GM20431 (cell line): Measurements from ENCODE around the gene TESMIN.

Experiments
- in situ Hi-C: fragments of 300-500 bp; cut with MseI, MboI; formaldehyde crosslinking; loops from one replicate; pipeline ENCODE4 v1.15.0; 2020; ENCODE audit warnings: low sequenced_read_pairs; ENCODE audit not compliant: unreplicated experiment

The TESMIN gene, protein sequence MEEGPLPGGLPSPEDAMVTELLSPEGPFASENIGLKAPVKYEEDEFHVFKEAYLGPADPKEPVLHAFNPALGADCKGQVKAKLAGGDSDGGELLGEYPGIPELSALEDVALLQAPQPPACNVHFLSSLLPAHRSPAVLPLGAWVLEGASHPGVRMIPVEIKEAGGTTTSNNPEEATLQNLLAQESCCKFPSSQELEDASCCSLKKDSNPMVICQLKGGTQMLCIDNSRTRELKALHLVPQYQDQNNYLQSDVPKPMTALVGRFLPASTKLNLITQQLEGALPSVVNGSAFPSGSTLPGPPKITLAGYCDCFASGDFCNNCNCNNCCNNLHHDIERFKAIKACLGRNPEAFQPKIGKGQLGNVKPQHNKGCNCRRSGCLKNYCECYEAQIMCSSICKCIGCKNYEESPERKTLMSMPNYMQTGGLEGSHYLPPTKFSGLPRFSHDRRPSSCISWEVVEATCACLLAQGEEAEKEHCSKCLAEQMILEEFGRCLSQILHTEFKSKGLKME

DNA sequence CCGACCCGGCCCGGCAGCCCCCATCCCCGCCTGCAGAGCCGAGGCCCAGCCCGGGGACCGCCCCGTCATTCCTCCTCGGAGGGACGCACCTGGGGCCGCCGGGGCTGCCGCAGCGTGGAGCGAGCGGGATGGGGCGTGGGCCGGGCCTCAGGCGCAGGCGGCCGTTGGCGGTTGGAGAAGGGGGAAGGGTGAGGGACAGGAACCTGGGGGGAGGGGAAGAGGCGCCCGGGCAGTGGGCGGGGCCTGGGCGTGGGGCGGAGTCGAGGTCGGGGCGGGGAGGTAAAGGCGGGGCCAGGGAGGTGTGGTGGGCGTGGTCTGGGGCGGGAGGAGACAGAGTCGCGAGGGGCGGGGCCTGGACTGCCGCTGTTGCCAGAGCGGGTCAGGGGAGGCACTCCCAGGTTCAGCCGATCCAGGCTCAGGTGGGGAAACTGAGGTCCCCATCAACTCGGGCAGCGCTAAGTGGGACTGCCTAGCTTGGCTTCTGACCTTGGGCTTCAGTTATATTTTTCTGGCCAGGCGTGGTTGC lies at the start of gene TESMIN:
TESMIN (minus strand) TSS at position 190 of the 526 bp plus-strand sequence. CDS start 860 bp downstream, outside the sequence.
- in situ Hi-C loops = no loop called here

DNA sequence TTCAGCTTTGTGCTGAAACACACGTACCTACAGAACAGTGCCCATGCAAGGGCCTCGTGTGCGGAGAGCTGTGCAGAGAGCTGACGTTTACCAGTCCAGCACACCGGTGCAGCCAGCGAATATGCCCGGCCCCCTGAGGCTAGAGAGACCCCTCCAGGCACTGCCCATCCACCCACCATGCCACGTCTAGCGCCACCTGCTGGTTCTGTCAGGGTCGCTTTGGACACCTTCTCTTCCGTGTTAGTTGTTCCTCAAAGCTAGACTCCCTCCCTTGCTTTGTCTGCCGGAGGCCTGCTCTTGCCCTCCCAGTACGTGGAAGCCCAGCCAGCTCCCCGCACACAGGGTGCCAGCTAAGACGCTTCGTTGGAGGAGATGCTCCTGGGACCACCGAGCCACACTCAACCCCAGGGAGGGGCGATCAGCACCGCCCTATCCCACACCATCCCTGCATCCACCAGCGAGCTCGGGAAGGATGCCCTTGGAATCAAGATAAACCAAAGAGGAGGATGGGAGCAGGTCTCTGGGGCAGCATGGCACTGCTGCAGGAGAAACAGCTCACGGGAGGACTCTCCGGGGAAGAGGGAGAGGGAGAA lies 47.0 kb upstream of the TESMIN start:
- in situ Hi-C loops = no loop called here

DNA sequence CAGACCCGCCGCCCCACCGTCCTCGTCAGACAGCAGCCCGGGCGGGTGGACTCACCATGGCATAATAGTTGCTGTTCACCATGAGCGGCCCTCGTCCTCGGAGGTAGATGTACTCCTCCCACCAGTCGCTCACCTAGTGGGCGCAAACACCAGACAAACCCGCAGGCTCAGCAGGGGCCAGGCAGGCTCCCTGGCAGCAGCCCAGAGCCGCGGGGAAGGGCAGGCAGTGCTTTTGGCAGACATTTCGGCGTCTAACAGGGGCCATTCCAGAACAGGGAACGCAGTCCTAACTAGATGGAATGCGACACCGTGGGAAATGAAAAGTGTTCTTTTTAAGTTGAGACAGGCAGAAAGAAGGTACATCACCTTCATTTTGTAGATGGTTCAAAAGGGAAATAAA lies 45.5 kb upstream of the TESMIN start:
- in situ Hi-C loops = no loop called here

DNA sequence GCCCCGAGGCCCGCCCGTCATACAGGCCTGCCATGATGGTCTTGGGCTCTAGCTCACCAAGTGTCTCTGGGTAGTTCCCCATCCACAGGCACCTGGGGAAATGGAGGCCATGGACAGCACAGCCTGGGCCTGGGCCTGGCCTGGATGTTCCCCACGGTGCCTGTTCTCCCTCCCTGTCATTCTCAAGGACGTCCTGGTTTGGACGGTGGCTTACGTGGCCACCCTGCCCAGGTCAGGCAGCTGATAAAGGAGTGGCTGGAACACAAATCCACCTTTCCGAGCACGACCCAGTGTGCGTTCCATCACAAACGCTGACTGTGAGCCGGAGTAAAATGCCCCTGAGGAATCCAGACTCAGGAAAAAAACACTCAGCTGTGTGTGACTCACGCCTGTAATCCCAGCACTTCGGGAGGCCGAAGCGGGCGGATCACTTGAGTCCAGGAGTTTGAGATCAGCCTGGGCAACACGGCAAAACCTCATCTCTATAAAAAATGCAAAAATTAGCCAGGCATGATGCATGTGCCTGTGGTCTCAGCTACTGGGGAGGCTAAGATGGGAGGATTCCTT lies 41.2 kb upstream of the TESMIN start:
- in situ Hi-C loops = no loop called here

DNA sequence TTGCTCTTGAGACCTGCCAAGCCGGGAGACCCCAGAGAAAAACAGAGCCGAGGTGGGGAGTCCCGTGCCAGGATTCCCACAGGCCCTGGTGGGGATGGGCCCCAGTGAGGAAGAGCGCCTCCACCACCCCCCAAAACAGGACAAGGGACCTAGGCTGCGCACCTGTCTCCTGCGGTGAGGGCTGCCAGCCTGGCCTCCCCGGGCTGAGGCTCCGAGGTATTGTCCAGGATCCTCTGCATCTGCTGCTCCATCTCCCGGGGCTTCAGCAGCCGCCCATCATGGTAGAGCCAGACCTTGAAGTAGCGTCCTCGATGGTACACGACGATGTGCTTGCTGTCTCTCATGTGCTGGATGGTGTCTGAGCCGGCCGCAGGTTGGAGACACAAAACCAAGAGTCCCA lies 33.3 kb upstream of the TESMIN start:
- in situ Hi-C loops = no loop called here

DNA sequence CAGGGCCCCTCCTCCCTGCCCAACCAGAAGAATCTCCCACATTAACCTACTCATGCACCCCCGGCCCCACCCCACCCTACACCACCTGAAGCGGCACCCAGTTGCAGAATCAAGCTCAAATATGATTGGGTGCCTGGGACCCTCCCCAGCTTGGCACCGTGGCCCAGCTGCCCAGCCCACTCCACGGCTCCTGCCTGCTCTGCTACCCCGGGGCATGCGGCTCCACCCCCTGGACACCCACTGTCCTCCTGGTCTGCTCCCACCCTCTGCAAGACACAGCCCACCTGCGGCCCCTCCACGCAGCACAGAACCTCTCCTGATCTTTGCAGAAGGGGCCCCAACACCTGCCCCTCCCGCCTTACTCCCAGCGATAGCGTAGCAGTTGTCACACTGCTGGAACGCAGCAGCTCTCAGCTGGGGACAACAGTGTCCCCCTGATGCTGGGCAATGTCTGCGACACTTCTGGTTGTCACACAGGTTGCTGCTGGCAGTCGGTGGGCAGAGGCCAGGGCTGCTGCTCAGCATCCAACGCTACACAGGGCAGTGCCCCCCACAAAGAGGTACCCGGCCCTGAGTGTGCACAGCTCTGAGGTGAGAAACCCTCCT lies 32.0 kb upstream of the TESMIN start:
- in situ Hi-C loops = no loop called here

DNA sequence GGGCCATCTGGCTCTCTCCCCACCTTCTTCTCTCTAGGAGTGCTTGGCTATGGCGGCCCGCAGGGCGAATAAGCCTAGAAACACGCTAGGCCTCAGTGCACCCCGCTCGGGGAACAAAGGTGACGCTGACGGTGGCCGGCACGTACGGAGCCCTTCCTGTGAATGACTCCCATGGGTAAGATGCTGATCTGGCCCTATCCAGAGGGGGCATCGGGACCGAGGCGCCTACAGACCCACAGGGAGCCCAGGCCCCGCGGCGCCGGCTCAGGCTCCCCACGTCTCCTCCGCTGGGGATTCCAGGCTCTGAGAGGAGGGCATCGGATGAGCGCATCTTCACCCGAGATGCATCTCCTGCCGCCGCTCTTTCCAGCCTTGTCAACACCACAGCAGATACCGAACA lies 31.4 kb upstream of the TESMIN start:
- in situ Hi-C loops = no loop called here

DNA sequence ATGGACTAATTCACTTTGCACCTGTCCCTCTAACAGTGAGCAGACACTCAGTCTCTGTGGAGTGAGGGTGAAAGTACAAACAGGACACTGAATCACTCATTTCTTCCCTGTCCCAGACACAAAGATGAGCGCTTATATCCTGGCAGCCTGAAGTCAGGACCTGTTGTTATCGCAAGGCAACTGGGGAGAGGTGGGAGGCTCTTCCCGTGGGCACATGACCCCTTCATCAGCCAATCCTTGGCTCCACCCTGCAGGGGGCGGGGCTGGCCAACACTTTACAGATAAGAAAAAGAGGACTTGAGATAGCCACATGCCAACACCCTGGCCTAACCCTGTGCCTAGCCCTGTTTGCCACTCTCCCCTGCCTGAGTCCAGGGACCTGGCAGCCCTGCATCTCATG lies 29.5 kb upstream of the TESMIN start:
- in situ Hi-C loops = no loop called here

DNA sequence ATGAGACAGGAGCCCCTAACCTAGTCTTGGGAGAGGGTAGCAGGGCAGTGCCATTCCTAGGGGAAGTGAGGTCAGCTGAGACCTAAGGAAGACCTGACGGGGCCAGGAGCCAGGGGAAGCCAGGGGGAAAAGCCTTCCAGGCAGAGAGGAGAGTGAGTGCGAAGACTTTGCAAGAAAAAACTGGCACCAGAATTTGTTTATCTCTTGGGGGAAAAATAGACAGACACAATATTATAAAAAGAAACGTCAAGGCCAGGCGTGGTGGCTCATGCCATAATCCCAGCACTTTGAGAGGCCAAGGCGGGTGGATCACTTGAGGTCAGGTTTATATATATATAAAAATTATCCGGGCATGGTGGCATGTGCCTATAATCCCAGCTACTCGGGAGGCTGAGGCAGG lies 26.9 kb upstream of the TESMIN start:
- in situ Hi-C loops = no loop called here

DNA sequence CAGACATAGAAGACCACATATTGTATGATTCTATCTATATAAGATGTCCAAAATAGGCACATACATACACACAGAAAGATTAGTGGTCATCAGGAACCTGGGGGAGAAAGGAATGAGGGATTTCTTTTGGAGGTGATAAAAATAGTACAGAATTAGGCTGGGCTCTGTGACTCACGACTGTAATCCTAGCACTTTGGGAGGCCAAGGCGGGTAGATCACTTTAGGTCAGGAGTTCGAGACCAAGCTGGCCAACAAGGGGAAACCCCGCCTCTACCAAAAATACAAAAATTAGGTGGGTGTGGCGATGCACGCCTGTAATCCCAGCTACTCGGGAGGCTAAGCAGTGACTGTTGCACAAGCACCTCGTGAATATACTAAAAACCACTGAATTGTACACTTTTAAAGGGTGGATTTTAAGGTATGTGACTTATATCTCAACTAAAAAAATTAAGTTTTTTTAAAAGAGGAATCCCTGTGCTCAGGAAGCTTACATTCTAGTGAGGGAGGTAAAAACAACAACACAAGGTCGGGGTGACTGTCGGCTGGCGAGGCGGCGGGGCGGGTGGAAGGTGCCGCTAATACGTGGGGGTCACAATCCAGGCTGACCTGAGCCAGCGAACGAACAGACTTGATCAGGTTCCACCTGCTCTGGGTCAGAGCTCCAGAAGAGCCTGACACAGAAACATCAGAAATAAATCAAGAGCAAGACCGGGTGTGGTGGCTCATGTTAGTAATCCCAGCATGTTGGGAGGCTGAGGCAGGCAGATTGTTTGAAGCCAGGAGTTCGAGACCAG lies 25.3 kb upstream of the TESMIN start:
- in situ Hi-C loops = no loop called here

DNA sequence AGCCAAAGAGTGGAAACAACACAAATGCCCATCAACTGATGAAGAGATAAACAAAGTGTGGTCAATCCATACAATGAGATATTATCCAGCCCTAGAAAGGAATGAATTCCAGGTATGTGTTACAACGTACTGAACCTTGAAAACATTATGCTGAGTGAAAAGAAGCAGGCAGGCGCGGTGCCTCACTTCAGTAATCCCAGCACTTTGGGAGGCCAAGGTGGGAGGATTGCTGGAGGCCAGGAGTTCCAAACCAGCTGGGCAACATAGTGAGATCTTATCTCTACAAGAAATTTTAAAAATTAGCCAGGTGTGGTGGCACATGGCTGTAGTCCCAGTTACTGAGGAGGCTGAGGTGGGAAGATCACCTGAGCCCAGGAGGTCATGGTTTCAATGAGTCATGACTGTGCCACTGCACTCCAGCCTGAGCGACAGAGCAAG lies 24.6 kb upstream of the TESMIN start:
- in situ Hi-C loops = no loop called here

DNA sequence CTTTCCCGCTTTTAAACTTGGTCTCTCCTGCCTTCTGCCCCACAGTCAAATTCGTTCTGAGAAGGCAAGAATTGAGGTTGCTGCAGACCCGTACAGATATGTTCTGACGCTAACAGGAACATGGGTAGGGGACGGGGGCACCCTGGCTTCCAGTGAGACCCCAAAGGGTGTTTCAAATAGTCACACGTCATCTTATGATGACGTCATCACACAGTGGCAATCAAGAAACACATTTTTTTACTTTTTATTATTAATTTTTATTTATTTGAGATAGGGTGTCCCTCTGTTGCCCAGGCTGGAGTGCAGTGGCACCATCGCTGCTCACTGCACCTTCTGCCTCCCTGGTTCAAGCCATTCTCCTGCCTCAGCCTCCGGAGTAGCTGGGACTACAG lies 22.9 kb upstream of the TESMIN start:
- in situ Hi-C loops = no loop called here

DNA sequence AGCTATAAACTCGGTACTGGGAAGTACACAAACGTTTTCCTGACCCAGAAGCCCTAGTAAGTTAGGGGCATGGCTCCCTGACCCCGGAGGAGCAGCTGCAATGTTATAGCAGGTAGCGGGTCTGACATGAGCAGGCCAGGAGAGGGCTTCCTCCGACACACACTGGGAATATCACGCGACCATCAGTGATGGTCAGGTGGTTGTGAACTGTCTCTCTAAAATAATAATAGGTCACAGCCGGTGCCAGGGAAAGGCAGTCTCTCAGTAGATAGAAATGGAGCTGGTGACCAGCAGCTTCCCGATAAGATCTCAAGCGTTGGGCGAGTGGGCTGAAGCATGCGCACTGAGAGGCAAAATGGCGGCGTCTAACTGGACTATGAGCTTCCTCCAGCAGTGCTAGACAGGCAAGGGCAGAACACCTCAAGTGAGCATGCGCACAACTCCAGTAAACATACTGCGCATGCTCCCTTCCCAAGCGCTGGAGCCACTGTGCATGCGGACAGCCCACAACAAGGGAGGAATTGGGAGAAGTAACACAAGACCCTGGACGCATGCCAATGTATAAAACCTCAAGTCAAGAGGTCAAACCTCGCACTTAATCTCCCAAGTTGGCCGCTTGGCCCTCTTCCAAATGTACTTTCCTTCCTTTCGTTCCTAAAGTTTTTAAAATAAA lies 22.3 kb upstream of the TESMIN start:
- in situ Hi-C loops = no loop called here

DNA sequence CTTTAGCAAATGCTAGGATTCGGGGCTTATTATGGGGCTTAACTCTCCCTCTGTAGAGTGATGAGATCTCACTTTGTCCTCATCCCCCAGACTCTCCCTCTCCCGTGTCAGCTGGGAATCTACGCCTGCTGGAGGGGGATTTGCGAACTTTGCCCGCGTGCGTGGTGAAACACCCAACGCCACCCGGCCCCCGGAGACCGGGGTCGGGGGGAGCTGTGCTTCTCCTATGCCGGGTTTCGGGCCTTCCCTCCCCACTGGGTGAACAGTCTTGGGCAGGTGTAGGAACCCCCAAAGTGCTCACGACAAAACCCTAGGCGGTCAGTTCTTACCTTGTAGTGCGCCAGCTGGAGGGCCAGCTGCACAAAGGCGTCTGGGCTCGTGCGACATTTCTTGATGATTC lies 21.6 kb upstream of the TESMIN start:
- in situ Hi-C loops = no loop called here

DNA sequence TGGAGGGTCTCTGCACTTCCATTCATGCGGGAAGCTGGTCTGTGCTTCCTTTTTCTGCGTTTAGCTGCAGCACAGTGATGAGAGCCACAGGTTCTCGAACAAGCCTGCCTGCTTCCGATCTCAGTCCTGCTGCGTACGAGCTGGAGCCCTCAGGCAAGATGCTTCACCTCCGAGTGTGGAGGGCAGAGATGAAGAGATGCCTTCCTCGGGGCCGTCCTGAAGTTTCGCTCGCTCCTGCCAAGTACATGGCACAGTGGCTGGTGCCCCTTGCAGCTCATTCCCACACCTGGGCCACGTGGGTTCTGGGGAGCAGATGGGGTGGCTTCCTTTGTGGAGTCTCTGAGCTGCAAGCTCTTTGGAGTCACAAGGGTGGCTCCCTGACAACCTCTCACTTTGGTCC lies 19.5 kb upstream of the TESMIN start:
- in situ Hi-C loops = no loop called here

DNA sequence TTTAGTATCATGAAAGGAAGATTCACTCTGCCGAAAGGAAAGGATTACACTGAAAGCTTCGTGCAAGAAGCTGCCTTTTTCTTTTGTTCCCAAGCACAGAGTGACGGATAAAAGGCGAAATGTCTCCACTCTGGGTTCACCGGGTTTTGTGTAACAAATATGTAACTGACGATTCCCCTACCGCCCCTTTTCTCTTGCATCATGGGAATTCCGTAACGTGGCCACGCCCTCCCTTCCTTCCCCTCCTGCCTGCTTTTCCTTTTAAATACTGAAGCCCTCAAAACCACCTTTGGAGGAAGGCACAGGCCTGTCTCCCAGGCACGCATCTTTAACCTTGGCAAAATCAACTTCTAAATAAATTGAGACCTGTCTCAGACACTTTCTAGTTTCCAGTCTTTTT lies 16.4 kb upstream of the TESMIN start:
- in situ Hi-C loops = no loop called here

DNA sequence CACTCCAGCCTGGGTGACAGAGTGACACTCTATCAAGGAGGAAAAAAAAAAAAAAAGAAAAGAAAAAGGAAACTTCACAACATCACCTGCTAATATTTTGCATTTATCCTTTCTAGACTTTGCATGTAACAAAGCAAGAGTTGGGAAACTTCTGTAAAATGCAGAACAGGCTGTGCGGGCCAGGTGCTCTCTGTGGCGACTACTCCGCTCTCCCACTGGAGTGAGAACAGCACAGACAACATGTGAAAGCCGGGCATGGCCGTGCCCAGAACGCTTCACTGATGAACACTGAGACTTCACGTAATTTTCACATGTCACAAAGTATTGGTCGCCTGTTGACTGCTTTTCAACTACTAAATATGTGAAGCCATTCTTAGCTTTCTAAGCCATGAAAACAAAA lies 15.5 kb upstream of the TESMIN start:
- in situ Hi-C loops = no loop called here

DNA sequence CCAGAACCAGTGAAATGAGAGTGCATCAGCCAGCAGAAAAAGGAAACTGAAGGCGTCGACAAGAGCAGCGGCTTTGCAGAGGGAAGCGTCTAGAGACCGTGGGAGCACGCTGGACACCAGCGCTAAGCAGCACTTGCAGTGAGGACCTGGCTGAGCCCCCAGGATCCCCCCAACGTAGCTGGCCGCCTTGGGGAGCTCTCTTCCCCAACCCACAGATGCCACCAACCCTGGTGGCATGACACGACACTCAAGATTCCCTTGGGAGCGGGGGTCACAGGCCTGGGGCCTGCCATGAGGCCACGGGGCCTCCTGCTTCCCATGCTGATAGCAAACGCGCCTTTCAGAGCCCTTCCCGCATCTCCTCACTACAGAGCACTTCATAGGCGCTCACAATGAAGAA lies 13.4 kb upstream of the TESMIN start:
- in situ Hi-C loops = no loop called here

DNA sequence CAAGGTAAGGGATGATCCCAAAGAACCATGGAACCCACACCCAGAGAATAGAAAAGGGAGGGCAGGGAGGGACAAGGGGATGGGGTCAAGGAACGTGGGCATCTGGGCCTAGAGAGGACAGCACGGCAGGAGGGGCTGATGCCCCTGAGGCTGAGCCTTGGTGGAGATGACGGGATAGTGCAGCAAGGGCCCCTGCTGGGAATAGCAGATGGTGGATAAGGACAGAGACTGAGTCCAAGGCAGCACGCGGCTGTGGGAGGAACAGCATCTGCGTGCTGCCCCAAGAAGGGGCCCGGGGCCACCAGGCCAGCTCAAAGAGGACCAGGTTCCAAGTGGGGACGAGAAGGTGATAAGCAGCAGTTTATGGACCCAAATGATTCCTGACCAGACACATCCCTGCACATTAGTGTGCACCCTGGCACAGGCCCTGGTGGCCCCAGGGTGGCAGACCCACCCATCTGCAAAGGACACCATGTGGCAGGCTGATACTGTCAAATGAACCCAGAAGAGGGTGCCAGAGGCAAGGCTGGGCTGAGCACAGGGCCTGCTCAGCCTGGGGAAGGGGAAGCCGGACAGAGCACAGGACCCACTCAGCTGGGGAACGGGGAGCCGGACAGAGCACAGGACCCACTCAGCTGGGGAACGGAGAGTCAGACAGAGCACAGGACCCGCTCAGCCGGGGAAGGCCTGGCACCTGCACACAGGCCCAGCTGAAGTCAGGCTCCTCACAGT lies 12.8 kb upstream of the TESMIN start:
- in situ Hi-C loops = no loop called here
